RPMI8226 (cell line): ENCODE data around the gene ZNF831.

Experiments used
- DNase-seq: peaks from one replicate; pipeline ENCODE4 v3.0.0-alpha.2; 2015

ZNF831 gene

GRCh38 chr20:59255256-59255655 is 91.6 kb downstream of the ZNF831 start:
- no peak for DNase-seq

GRCh38 chr20:59258221-59258621 is 94.6 kb downstream of the ZNF831 start:
- DNase-seq, result no peak

GRCh38 chr20:59259946-59260345 is 96.3 kb downstream of the ZNF831 start:
- no peak for DNase-seq

GRCh38 chr20:59265298-59265697 is 101.7 kb downstream of the ZNF831 start:
- DNase-seq, result no peak

- DNase-seq, result no peak
Observed at GRCh38 chr20:59268870-59269269, 105.2 kb downstream of the ZNF831 start.

- DNase-seq, result no peak
Observed at GRCh38 chr20:59269411-59270025, 105.9 kb downstream of the ZNF831 start.

GRCh38 chr20:59270380-59270779 is 106.8 kb downstream of the ZNF831 start:
- no peak for DNase-seq

- DNase-seq, result no peak
Observed at GRCh38 chr20:59273739-59274357, 110.2 kb downstream of the ZNF831 start.

GRCh38 chr20:59276938-59277337 is 113.3 kb downstream of the ZNF831 start:
- DNase-seq, result no peak

- no peak for DNase-seq
Observed at GRCh38 chr20:59284470-59284869, 120.8 kb downstream of the ZNF831 start.

- no peak for DNase-seq
Observed at GRCh38 chr20:59289994-59290393, 126.4 kb downstream of the ZNF831 start.

- no peak for DNase-seq
Observed at GRCh38 chr20:59291740-59292383, 128.2 kb downstream of the ZNF831 start.

- DNase-seq, result peak; percentile 33
Observed at GRCh38 chr20:59295531-59295930, 131.9 kb downstream of the ZNF831 start.

GRCh38 chr20:59297686-59298085 is 134.1 kb downstream of the ZNF831 start:
- DNase-seq, result no peak

GRCh38 chr20:59299945-59300332 is 136.3 kb downstream of the ZNF831 start:
- DNase-seq, result no peak

GRCh38 chr20:59300333-59301081 is 136.9 kb downstream of the ZNF831 start, which contains the start of gene EDN3:
EDN3 (plus strand) TSS chr20:59300611; CDS start chr20:59300813, 202 bp downstream.
- no peak for DNase-seq

- no peak for DNase-seq
Observed at GRCh38 chr20:59301343-59302007, 137.9 kb downstream of the ZNF831 start.

GRCh38 chr20:59305908-59306655 is 142.5 kb downstream of the ZNF831 start:
- DNase-seq, result no peak

- no peak for DNase-seq
Observed at GRCh38 chr20:59307270-59307669, 143.6 kb downstream of the ZNF831 start.
